Ishikawa (cell line): Measurements from ENCODE around the gene DOCK7.

Source experiments
- CEBPB ChIP-seq: IDR thresholded peaks from 2 replicates; pipeline ENCODE4 v1.6.1; 2012
- EGR1 ChIP-seq: IDR thresholded peaks from 2 replicates; pipeline ENCODE4 v1.6.1; 2012
- EP300 ChIP-seq: IDR thresholded peaks from 2 replicates; pipeline ENCODE4 v1.6.1; 2012; ENCODE audit warnings: borderline replicate concordance
- FOXM1 ChIP-seq: IDR thresholded peaks from 2 replicates; pipeline ENCODE4 v1.6.1; 2012; ENCODE audit warnings: low read depth, borderline replicate concordance
- RAD21 ChIP-seq: IDR thresholded peaks from 2 replicates; pipeline ENCODE4 v1.6.1; 2012; ENCODE audit warnings: low read depth
- TAF1 ChIP-seq: IDR thresholded peaks from 2 replicates; pipeline ENCODE4 v1.6.1; 2012; ENCODE audit warnings: low read depth, mild to moderate bottlenecking
- TCF12 ChIP-seq: IDR thresholded peaks from 2 replicates; pipeline ENCODE4 v1.6.1; 2012; ENCODE audit warnings: low read depth
- TEAD4 ChIP-seq: IDR thresholded peaks from 2 replicates; pipeline ENCODE4 v1.6.1; 2012
- YY1 ChIP-seq: IDR thresholded peaks from 2 replicates; pipeline ENCODE4 v1.6.1; 2012; ENCODE audit warnings: low read depth
- ZBTB7A ChIP-seq: IDR thresholded peaks from 2 replicates; pipeline ENCODE4 v1.6.1; 2012; ENCODE audit warnings: low read depth
- TF ChIP-seq, protein P1 (sequence below): IDR thresholded peaks from 2 replicates; pipeline ENCODE4 v1.6.1; 2012
- TF ChIP-seq, protein P2 (sequence below): IDR thresholded peaks from 2 replicates; pipeline ENCODE4 v1.6.1; 2012
- TF ChIP-seq, protein P3 (sequence below): IDR thresholded peaks from 2 replicates; pipeline ENCODE4 v1.6.1; 2012; ENCODE audit warnings: low read depth, mild to moderate bottlenecking

DNA sequence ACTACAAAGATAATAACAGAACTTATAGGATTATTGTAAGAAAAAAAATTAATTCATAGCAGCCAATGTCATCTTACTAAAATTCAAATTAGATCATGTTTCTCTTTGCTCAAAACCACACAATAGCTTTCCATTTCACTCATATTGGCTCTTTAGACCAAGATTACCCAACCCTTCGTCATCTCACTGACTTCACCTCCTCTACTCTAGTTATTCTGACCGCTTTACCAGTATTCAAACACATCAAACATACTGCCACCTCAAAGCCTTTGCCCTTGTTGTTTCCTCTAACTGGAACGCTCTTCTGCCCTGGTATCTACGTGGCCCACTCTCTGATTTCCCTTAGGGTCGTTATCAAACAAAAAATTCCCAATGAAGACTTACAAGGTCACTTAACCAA, 89.1 kb downstream of the DOCK7 start:
- TF ChIP-seq EP300: no peak
- no peak for TF ChIP-seq RAD21
- no peak for TF ChIP-seq ZBTB7A
- TF ChIP-seq, protein P1, sequence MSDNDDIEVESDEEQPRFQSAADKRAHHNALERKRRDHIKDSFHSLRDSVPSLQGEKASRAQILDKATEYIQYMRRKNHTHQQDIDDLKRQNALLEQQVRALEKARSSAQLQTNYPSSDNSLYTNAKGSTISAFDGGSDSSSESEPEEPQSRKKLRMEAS: no peak
- no peak for TF ChIP-seq YY1
- no peak for TF ChIP-seq CEBPB
- TF ChIP-seq, protein P2, sequence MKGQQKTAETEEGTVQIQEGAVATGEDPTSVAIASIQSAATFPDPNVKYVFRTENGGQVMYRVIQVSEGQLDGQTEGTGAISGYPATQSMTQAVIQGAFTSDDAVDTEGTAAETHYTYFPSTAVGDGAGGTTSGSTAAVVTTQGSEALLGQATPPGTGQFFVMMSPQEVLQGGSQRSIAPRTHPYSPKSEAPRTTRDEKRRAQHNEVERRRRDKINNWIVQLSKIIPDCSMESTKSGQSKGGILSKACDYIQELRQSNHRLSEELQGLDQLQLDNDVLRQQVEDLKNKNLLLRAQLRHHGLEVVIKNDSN: no peak
- no peak for TF ChIP-seq FOXM1
- no peak for TF ChIP-seq TAF1
- no peak for TF ChIP-seq EGR1
- TF ChIP-seq, protein P3, sequence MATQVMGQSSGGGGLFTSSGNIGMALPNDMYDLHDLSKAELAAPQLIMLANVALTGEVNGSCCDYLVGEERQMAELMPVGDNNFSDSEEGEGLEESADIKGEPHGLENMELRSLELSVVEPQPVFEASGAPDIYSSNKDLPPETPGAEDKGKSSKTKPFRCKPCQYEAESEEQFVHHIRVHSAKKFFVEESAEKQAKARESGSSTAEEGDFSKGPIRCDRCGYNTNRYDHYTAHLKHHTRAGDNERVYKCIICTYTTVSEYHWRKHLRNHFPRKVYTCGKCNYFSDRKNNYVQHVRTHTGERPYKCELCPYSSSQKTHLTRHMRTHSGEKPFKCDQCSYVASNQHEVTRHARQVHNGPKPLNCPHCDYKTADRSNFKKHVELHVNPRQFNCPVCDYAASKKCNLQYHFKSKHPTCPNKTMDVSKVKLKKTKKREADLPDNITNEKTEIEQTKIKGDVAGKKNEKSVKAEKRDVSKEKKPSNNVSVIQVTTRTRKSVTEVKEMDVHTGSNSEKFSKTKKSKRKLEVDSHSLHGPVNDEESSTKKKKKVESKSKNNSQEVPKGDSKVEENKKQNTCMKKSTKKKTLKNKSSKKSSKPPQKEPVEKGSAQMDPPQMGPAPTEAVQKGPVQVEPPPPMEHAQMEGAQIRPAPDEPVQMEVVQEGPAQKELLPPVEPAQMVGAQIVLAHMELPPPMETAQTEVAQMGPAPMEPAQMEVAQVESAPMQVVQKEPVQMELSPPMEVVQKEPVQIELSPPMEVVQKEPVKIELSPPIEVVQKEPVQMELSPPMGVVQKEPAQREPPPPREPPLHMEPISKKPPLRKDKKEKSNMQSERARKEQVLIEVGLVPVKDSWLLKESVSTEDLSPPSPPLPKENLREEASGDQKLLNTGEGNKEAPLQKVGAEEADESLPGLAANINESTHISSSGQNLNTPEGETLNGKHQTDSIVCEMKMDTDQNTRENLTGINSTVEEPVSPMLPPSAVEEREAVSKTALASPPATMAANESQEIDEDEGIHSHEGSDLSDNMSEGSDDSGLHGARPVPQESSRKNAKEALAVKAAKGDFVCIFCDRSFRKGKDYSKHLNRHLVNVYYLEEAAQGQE: no peak
- no peak for TF ChIP-seq TEAD4
- TF ChIP-seq TCF12: no peak
